GM20000 (cell line): Measurements from ENCODE around the gene C12orf43.

ENCODE experiments used
- DNase-seq: peaks from one replicate; pipeline ENCODE4 v3.0.0; 2012; ENCODE audit warnings: low spot score
- CTCF ChIP-seq: IDR thresholded peaks from 2 replicates; pipeline ENCODE4 v1.5.1; 2012; ENCODE audit warnings: mild to moderate bottlenecking, control low read depth; ENCODE audit errors: extremely low read depth, missing control alignments

C12orf43 gene

DNA sequence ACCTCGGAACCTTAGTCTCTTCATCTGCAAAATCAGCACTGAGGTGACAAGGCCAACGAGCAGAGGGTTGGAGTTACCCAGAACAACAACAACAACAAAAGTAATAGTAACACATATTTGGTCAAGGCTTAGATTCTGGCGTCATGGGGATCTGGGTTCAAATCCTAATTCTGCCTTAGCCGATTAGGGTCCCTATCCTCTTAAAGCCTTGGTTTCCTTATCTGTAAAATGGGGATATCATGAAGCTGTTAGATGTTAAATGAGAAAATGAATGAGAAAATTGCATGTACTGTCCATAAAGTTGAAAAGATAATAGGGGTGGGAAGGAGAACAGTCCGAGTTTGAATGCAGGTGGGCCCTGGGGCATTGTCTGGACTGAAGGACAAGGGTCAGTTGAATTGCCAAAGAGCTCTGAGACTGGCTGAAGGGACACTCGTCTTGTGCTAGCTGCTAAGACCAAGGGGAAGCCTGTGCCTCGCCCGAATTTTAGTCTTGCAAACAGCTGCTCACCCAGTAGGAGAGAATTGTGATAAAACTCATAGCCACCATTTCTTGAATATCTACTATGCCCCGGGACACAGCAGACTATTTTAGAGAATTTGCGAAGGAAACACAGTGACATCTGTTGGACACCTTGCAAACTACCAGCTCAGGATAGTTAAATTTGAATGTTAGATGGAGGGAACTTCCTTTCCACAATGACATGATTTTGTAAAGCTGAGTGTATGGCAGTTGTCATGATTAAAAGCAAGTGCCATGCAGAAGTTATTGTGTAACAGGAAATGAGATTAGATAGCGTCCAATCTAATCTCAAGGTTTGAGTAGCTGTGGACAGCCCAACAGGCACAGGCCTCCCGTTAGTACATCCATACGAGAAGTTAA is 44.7 kb downstream of the C12orf43 start:
- TF ChIP-seq CTCF = peak; percentile 59
- peak; percentile 82 for DNase-seq

- TF ChIP-seq CTCF = no peak
- DNase-seq = no peak
Observed at GRCh38 chr12:120970310-120970709, 46.0 kb downstream of the C12orf43 start.

- no peak for TF ChIP-seq CTCF
Observed at GRCh38 chr12:120965534-120966091, 50.7 kb downstream of the C12orf43 start.

DNA sequence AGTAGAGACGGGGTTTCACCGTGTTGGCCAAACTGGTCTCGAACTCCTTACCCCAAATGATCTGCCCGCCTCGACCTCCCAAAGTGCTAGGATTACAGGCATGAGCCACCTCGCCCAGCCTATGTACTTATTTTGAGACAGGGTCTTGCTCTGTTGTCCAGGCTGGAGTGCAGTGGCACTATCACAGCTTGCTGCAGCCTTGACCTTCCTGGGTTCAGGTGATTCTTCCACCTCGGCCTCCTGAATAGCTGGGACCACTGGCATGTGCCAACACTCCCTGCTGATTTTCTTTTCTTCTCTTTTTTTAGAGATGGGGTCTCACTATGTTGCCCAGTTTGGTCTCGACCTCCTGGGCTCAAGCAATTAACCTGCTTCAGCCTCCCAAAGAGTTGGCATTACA is 52.0 kb downstream of the C12orf43 start:
- no peak for DNase-seq
- TF ChIP-seq CTCF = no peak

More at GRCh38 chr12:120965534-120966091, 50.7 kb downstream of the C12orf43 start:
- no peak for DNase-seq

DNA sequence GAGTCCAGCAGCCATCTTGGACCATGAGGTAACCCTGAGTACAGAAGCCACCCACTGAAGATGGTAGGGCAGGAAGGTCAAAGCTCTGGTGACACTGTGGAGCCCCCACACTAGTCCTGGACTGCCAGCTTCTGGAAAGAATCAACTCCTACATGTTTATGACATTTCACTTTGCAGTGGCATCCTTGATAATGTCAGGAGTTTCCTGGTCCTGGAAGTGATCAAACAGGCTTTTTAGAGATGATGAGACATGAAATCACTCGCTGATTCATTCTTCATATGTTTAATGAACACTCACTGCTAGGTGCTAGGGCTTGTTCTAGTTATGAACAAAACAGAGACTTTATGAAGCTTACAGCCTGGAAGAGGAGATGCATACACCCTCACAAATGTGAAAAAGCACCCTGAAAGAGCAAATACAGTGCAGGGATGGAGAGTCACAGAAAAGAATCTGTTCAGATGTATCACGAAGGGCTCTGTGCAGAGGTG is 53.7 kb downstream of the C12orf43 start:
- no peak for DNase-seq
- TF ChIP-seq CTCF = no peak

DNA sequence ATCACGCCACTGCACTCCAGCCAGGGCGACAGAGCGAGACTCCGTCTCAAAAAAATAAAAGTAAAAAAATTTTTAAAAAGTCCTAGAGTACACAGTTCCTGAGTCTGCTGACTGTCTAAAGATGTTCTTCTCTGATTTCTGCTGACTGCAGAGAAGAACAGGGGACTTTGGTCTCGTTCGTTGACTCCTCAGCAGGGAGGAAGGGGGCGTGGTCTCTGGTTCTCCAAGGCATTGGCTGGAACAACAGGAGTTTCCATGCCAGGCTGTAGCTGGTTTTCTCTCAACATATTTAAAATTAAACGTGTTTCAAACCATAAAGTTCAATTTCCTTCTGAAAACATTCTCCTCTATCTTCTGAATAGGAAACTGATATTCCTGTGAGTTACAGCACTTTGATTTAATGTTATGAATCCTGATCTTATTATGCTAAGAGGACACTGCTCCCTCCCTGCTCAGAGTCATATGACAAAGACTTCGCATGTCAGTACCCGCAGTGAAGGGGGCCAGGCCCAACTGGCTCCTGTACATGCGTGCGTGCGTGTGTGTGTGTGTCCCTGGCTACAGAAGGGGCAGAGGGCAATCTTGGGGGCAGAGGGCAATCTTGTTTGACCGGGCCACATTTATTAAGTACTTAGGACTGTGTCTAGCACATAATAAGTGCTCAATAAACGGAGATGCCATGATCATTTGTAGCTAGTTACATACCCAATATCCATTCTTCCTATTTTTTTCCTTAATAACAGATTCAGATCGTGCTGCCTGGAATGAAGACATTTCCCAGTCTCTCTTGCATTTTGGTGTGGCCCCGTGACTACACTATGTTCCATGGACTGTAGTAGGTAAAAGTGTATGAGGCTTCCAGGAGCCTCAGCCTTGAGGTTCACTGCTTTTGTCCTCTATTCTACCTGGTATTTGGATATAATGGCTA is 54.4 kb downstream of the C12orf43 start:
- no peak for TF ChIP-seq CTCF
- no peak for DNase-seq
